Stimulated activated CD8-positive, alpha-beta memory T cell treated with anti-CD3 and anti-CD28 coated beads, Interleukin-12 subunit alpha, Interleukin-12 subunit beta, amount 100 ng/mL, for 24 hours (primary cell): ENCODE data around the gene ATN1.
A peak's percentile ranks its signal among the peaks of the same experiment; 100 is the strongest.

Experiments
- DNase-seq: peaks from one replicate; pipeline ENCODE4 v3.0.0-alpha.2; 2020; ENCODE audit errors: extremely low read depth

Gene ATN1

GRCh38 chr12:6925540-6926279 is 2.0 kb upstream of the ATN1 start:
- DNase-seq: no peak

DNA sequence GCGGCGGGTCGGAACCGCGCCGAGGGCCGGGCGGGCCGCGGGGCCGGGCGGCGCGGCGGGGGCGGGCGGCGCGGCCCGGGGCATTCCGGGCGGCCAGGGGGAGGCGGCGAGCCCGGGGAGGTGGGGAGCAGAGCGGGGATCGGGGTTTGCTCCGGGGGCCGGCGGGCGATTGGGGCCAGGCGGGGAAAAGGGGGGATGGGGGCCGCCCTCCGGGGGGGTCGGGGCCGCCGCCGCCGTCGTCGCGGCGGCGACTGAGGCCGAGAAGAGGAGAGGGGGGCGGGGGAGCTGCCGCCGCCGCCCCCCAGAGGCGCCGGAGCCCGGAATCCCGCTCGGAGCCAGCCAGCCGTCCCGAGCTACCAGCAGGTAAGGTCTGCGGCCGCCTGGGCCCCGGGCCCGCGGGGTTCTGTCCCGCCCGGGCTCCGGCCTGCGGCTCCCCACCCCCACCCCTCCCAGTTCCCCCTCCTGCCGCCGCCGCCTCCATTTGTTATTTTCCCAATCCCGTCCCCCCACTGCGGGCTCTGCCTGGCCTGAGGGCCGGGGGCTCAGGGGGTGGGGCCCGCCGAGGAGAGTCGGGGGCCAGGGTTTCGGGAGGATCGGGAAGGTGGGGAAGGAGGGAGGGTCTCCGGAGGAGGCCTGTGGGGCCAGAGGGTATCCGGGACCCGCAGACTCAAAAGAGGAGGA is 403 bp downstream of the ATN1 start:
- no peak for DNase-seq

DNA sequence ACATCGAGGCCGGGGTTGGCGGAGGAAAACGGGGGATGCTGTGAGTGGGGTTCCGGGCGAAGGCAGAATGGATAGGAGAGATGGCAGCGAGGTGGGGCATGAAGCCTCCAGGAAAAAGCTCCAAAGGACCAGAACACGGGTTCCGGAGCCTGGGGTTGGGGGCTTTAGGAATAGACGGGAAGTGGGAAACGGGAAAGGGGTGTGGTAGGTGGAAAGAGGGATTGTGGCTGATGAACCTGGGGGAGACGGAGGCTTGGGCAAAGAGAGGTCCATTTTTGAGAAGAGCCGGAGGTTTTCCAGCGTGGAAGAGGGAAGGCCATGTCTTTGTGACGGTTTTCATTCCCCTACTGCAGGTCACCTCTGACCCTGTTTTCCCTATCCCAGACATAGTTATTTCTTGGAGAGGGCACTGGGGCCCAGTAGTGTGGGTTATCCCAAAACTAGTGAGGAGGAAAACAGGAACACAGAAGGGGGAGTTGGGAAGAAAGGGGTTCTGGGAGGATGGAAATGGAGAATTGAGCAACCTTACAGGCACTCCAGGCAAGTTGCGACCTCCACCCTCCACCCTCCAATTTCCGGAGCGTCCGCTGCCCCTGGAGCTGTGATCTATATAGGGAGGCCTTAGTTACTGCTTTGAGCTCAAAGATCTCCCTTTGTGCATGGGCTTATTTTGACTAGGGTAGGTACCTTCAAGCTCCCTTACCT is 1.1 kb downstream of the ATN1 start:
- DNase-seq: no peak

GRCh38 chr12:6929466-6930452 is 2.0 kb downstream of the ATN1 start:
- DNase-seq: no peak

- no peak for DNase-seq
Measured at GRCh38 chr12:6932766-6933165, 5.0 kb downstream of the ATN1 start.

- no peak for DNase-seq
Measured at GRCh38 chr12:6934110-6934509, 6.4 kb downstream of the ATN1 start.

- DNase-seq: no peak
Measured at GRCh38 chr12:6935371-6936193, 7.8 kb downstream of the ATN1 start.

GRCh38 chr12:6936194-6936635 is 8.5 kb downstream of the ATN1 start:
- DNase-seq: no peak

DNA sequence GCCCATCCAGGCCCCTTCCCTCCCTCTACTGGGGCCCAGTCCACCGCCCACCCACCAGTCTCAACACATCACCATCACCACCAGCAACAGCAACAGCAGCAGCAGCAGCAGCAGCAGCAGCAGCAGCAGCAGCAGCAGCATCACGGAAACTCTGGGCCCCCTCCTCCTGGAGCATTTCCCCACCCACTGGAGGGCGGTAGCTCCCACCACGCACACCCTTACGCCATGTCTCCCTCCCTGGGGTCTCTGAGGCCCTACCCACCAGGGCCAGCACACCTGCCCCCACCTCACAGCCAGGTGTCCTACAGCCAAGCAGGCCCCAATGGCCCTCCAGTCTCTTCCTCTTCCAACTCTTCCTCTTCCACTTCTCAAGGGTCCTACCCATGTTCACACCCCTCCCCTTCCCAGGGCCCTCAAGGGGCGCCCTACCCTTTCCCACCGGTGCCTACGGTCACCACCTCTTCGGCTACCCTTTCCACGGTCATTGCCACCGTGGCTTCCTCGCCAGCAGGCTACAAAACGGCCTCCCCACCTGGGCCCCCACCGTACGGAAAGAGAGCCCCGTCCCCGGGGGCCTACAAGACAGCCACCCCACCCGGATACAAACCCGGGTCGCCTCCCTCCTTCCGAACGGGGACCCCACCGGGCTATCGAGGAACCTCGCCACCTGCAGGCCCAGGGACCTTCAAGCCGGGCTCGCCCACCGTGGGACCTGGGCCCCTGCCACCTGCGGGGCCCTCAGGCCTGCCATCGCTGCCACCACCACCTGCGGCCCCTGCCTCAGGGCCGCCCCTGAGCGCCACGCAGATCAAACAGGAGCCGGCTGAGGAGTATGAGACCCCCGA is 9.1 kb downstream of the ATN1 start:
- DNase-seq: no peak

GRCh38 chr12:6937481-6938352 is 10.0 kb downstream of the ATN1 start:
- DNase-seq: peak; percentile 79

GRCh38 chr12:6938353-6939190 is 10.8 kb downstream of the ATN1 start:
- DNase-seq: no peak

GRCh38 chr12:6939191-6939540 is 11.4 kb downstream of the ATN1 start:
- DNase-seq: no peak

DNA sequence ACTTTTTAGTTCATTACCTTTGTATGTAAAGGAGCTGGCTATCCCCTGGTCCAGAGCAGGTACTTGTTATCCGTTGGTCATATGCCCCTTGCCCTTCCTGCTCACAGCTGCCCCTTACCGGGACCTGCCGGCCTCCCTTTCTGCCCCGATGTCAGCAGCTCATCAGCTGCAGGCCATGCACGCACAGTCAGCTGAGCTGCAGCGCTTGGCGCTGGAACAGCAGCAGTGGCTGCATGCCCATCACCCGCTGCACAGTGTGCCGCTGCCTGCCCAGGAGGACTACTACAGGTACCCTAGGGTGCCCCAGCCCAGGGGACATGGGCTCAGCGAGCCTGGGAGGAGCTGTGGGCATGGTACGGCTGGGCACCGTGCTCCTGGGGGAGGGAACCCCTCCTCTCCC is 13.5 kb downstream of the ATN1 start:
- no peak for DNase-seq

GRCh38 chr12:6941782-6942181 is 14.0 kb downstream of the ATN1 start:
- DNase-seq: no peak

DNA sequence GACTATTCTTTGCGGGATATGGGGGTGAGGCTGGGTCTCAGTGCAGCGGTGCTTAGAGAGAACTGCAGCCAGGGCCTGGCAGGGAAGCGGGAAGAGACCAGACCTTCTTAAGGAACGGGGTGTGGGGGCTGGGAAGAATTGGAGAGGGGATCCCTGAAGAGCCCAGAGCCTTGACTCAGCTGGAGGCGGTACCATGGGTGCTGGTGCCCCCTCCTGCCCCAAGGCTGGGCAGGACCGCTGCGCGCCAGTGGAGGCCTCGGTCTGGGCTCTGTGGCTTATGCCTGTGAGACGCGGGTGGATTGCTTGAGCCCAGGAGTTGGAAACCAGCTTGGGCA is 14.5 kb downstream of the ATN1 start:
- no peak for DNase-seq

GRCh38 chr12:6943389-6943721 is 15.6 kb downstream of the ATN1 start:
- no peak for DNase-seq

GRCh38 chr12:6943722-6944380 is 16.1 kb downstream of the ATN1 start, which contains the start of the genes C12orf57 and RNU7-1:
C12orf57 (plus strand) TSS chr12:6944022; CDS start chr12:6944122, 100 bp downstream.
RNU7-1 (plus strand) TSS chr12:6943816.
- DNase-seq: no peak
